Stimulated activated CD4-positive, alpha-beta T cell treated with anti-CD3 and anti-CD28 coated beads, Interleukin-4, amount 100 ng/mL, for 1 hour (primary cell): ENCODE measurements around the gene RENBP.
A peak's percentile ranks its signal among the peaks of the same experiment; 100 is the strongest.

Experiments
- DNase-seq: peaks from one replicate; pipeline ENCODE4 v3.0.0-alpha.2; 2020

RENBP gene

GRCh38 chrX:153931748-153932147 lies 12.7 kb downstream of the RENBP start:
- no peak for DNase-seq

GRCh38 chrX:153931151-153931550 lies 13.3 kb downstream of the RENBP start:
- no peak for DNase-seq

GRCh38 chrX:153930011-153930910 lies 14.2 kb downstream of the RENBP start:
- no peak for DNase-seq

- no peak for DNase-seq
Observed at GRCh38 chrX:153929576-153929975, 14.9 kb downstream of the RENBP start.

- DNase-seq, result no peak
Observed at GRCh38 chrX:153928846-153929245, 15.6 kb downstream of the RENBP start.

GRCh38 chrX:153927922-153928760 lies 16.3 kb downstream of the RENBP start:
- peak; percentile 88 for DNase-seq

- no peak for DNase-seq
Observed at GRCh38 chrX:153927672-153927921, 16.8 kb downstream of the RENBP start.

- DNase-seq, result peak; percentile 62
Observed at GRCh38 chrX:153926858-153927671, 17.4 kb downstream of the RENBP start.

GRCh38 chrX:153926552-153926857 lies 17.9 kb downstream of the RENBP start:
- DNase-seq, result no peak

GRCh38 chrX:153925739-153926551 lies 18.5 kb downstream of the RENBP start, which contains the start of gene ARHGAP4:
TSS of gene ARHGAP4 (minus strand) at chrX:153926264. CDS start at chrX:153926202, 62 bp downstream.
- DNase-seq, result peak; percentile 46

GRCh38 chrX:153925387-153925738 lies 19.1 kb downstream of the RENBP start:
- no peak for DNase-seq

- peak; percentile 33 for DNase-seq
Observed at GRCh38 chrX:153924149-153924861, 20.1 kb downstream of the RENBP start.

GRCh38 chrX:153922932-153923857 lies 21.2 kb downstream of the RENBP start:
- no peak for DNase-seq

- no peak for DNase-seq
Observed at GRCh38 chrX:153921511-153922446, 22.7 kb downstream of the RENBP start.

GRCh38 chrX:153921070-153921469 lies 23.4 kb downstream of the RENBP start:
- DNase-seq, result no peak

- no peak for DNase-seq
Observed at GRCh38 chrX:153920546-153920945, 23.9 kb downstream of the RENBP start.

- DNase-seq, result no peak
Observed at GRCh38 chrX:153919281-153919680, 25.2 kb downstream of the RENBP start.

GRCh38 chrX:153917869-153918268 lies 26.6 kb downstream of the RENBP start:
- DNase-seq, result no peak

- DNase-seq, result no peak
Observed at GRCh38 chrX:153913701-153914100, 30.7 kb downstream of the RENBP start.

GRCh38 chrX:153913211-153913610 lies 31.2 kb downstream of the RENBP start:
- no peak for DNase-seq
